Caco-2 (cell line): Measurements from ENCODE around the gene ASB14. TPM values are rescaled to one million over a fixed set of nuclear protein-coding genes. Genes with fewer than 3 reads are reported as not detected.

Experiments used
- BruUV-seq: library from RNA; stranded (reverse); fragments of 400-500 nt; replicated peaks from 2 replicates; lab custom pipeline; 2021; lab: Mats Ljungman, UMichigan
- CTCF ChIA-PET: fragments of 300-600 bp; sonication (Branson Sonifier 250); formaldehyde crosslinking; loops from one replicate; lab custom pipeline; 2022; ENCODE audit warnings: antibody characterized with exemption; lab: Charles Lee
- POLR2A ChIA-PET: fragments of 300-600 bp; sonication (Branson Sonifier 250); formaldehyde crosslinking; loops from one replicate; lab custom pipeline; 2022; ENCODE audit warnings: antibody characterized with exemption; lab: Charles Lee
- DNase-seq, 2 experiments: peaks; one replicate each; pipeline versions ENCODE4 v3.0.0 to v3.0.0-alpha.2; 2020 to 2022
- H3K27me3 ChIP-seq: replicated peaks from 2 replicates; pipeline ENCODE4 v1.6.0; 2011; ENCODE audit warnings: low read length; ENCODE audit not compliant: control insufficient read depth, insufficient read depth
- H3K36me3 ChIP-seq: 2 replicates; pipeline ENCODE4 v1.5.1; 2011; ENCODE audit warnings: low read length; ENCODE audit not compliant: control insufficient read depth, insufficient read depth
- H3K4me1 ChIP-seq: fragments of 250-450 bp; sonication (Bioruptor Pico); 2 replicates; pipeline ENCODE4 v1.5.1; 2020; ENCODE audit warnings: mild to moderate bottlenecking
- H3K4me3 ChIP-seq: 2 replicates; pipeline ENCODE4 v1.5.1; 2011; ENCODE audit warnings: low read depth, mild to moderate bottlenecking, control low read depth, low read length
- H3K9me3 ChIP-seq: fragments of 250-450 bp; sonication (Bioruptor Pico); 2 replicates; pipeline ENCODE4 v1.5.1; 2020; ENCODE audit warnings: mild to moderate bottlenecking, moderate library complexity
- H3K27ac Mint-ChIP-seq: one replicate; pipeline ENCODE4 v1.8.0; 2022; ENCODE audit warnings: mixed read lengths; ENCODE audit not compliant: unreplicated experiment
- H3K27me3 Mint-ChIP-seq: one replicate; pipeline ENCODE4 v1.8.0; 2022; ENCODE audit warnings: mixed read lengths; ENCODE audit not compliant: insufficient read depth, unreplicated experiment
- H3K36me3 Mint-ChIP-seq: one replicate; pipeline ENCODE4 v1.8.0; 2022; ENCODE audit warnings: mild to moderate bottlenecking, mixed read lengths; ENCODE audit not compliant: insufficient read depth, unreplicated experiment
- H3K4me1 Mint-ChIP-seq: one replicate; pipeline ENCODE4 v1.8.0; 2022; ENCODE audit warnings: low read depth, mixed read lengths; ENCODE audit not compliant: unreplicated experiment
- H3K4me3 Mint-ChIP-seq: one replicate; pipeline ENCODE4 v1.8.0; 2022; ENCODE audit warnings: mild to moderate bottlenecking, moderate library complexity, mixed read lengths; ENCODE audit not compliant: unreplicated experiment
- H3K9me3 Mint-ChIP-seq: one replicate; pipeline ENCODE4 v1.8.0; 2022; ENCODE audit warnings: mixed read lengths; ENCODE audit not compliant: unreplicated experiment
- intact Hi-C: fragments of 100-400 bp; cut with micrococcal nuclease; formaldehyde crosslinking; loops from one replicate; pipeline ENCODE4 v1.10.0; 2022; ENCODE audit not compliant: unreplicated experiment
- total RNA-seq: library from RNA; stranded (reverse); gene quantifications from 2 replicates; pipeline ENCODE4 v1.2.3, GENCODE V29; 2022
- TF ChIP-seq, protein P1 (sequence below), 2 experiments: fragments of 200-600 bp in 1 of 2; IDR thresholded peaks; 1 replicate in 1 of 2; 2 replicates in 1 of 2; pipeline versions ENCODE4 v1.5.1 to v1.8.0; 2011 to 2022; ENCODE audit warnings: antibody characterized with exemption in 1 of 2, control low read depth in 1 of 2, inconsistent platforms in 1 of 2, low read depth in 1 of 2, low read length in 1 of 2, mild to moderate bottlenecking in 1 of 2, moderate library complexity in 1 of 2; ENCODE audit not compliant: insufficient read depth in 1 of 2, severe bottlenecking in 1 of 2, unreplicated experiment in 1 of 2

The ASB14 gene
- total RNA-seq, 1 experiment from 2014 or later: not detected

DNA sequence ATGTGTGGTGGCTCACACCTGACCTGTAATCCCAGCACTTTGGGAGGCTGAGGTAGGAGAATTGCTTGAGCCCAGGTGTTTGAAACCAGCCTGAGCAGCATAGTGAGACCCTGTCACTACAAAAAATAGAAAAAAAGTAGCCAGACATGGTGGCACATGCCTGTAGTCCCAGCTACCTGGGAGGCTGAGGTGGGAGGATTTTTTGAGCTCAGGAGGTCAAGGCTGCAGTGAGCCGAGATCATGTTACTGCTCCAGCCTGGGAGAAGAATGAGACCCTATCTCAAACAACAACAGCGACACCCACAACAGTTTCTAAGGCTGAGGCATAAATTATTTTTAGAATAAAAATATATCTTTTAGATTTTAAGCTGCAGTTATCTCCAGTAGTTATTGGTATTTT lies 58.7 kb downstream of the ASB14 start:
- TF ChIP-seq, protein P1, sequence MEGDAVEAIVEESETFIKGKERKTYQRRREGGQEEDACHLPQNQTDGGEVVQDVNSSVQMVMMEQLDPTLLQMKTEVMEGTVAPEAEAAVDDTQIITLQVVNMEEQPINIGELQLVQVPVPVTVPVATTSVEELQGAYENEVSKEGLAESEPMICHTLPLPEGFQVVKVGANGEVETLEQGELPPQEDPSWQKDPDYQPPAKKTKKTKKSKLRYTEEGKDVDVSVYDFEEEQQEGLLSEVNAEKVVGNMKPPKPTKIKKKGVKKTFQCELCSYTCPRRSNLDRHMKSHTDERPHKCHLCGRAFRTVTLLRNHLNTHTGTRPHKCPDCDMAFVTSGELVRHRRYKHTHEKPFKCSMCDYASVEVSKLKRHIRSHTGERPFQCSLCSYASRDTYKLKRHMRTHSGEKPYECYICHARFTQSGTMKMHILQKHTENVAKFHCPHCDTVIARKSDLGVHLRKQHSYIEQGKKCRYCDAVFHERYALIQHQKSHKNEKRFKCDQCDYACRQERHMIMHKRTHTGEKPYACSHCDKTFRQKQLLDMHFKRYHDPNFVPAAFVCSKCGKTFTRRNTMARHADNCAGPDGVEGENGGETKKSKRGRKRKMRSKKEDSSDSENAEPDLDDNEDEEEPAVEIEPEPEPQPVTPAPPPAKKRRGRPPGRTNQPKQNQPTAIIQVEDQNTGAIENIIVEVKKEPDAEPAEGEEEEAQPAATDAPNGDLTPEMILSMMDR (IDR thresholded peaks at IDR 0.05; ENCODE audit: insufficient read depth in 1 of 2, low read depth in 1 of 2, low read length in 1 of 2, severe bottlenecking in 1 of 2, unreplicated experiment in 1 of 2): no peak
- Histone ChIP-seq H3K4me1 (peaks cover 5% of the 10 kb centered on the region; the same call in 1 of the 2 replicates), H3K9me3 (no peaks in the 10 kb centered on the region), H3K27me3 (no peaks in the 10 kb centered on the region), H3K36me3 (no peaks in the 10 kb centered on the region), H3K4me3 (no peak overlapping the region)
- DNase-seq: no peak
- ChIA-PET POLR2A (no interaction called here), CTCF (interaction anchor here (0.7 kb wide), 1 partner anchor 55 kb away, joined by 5 read pairs; no protein-coding TSS in a partner anchor)
- no peaks in the 10 kb centered on the region for H3K4me1 Mint-ChIP-seq
- no peaks in the 10 kb centered on the region for H3K27me3 Mint-ChIP-seq
- no TSS peak for BruUV-seq
- H3K36me3 Mint-ChIP-seq: peaks cover 8% of the 10 kb centered on the region
- intact Hi-C loops: no loop called here
- no peak overlapping the region for H3K27ac Mint-ChIP-seq
- H3K9me3 Mint-ChIP-seq: peaks cover 5% of the 10 kb centered on the region
- no peak overlapping the region for H3K4me3 Mint-ChIP-seq

DNA sequence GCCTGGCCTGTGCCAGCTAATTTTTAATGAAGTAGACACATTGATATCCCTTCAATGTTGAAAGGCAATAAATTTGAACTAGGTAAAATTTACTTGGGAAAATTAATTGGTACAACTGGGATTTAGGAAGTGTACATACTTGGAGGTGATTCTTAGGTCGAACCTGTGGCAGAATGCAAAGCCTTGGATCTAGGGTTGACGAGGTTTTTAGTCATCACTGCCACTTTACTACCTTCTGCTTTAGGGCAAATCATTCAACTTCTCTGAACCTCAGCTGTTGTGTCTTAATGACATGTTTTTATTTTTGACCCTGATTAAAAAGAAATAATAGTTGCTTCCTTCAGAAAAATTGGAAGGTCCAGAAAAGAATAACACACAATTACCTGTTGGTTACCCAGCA lies 62.5 kb downstream of the ASB14 start:
- H3K27ac Mint-ChIP-seq: no peak overlapping the region
- peaks cover 12% of the 10 kb centered on the region for H3K4me1 Mint-ChIP-seq
- no peaks in the 10 kb centered on the region for H3K9me3 Mint-ChIP-seq
- POLR2A ChIA-PET: no interaction called here
- intact Hi-C loops: no loop called here
- Histone ChIP-seq H3K4me1 (peaks cover 13% of the 10 kb centered on the region; the same call in 1 of the 2 replicates), H3K36me3 (no peaks in the 10 kb centered on the region), H3K4me3 (no peak overlapping the region), H3K9me3 (no peaks in the 10 kb centered on the region), H3K27me3 (no peaks in the 10 kb centered on the region)
- TF ChIP-seq, protein P1 (IDR thresholded peaks at IDR 0.05; ENCODE audit: insufficient read depth in 1 of 2, low read depth in 1 of 2, low read length in 1 of 2, severe bottlenecking in 1 of 2, unreplicated experiment in 1 of 2): no peak
- H3K4me3 Mint-ChIP-seq: no peak overlapping the region
- no peaks in the 10 kb centered on the region for H3K27me3 Mint-ChIP-seq
- no TSS peak for BruUV-seq
- CTCF ChIA-PET: no interaction called here
- H3K36me3 Mint-ChIP-seq: no peaks in the 10 kb centered on the region
- DNase-seq: no peak

DNA sequence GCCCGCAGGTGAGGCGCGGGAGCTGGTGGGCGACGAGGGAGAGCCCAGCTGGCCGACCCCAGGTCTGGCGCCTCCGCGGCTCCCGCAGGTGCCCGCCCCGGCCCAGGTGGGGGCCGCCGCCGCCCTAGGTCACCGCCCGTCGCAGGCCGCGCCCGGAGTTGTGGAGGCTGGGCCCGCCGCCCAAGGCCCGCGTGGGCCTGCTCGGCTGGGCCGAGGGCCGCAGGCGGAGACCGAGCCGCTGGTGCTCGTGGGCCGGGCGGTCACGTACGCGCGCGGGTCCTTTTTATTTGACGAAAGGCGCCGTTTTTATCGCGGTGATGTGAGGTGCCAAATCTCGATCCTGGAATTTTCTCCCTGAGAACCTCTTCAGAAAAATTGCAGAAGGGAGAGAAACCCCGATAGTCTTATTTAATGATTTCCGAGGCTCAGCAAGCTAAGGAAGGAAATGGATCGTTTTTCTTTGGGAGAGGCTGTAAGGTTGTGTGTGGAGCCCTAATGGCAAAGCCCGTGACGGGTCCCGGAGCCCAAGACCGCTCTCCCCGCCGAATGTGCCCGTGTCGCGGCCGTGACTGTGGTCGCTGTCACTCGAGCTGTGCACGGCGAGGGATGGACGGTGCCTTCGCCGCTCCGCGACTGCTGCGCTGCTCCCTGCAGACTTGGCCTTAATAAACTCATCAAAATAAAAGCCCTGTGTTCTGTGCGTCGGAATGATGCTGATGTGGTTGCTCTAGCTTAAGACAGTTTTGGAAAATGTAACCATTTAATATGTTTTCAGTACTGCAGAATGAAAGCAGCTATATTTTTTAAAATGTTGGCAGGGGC lies 64.3 kb downstream of the ASB14 start:
- Mint-ChIP-seq H3K27me3 (no peaks in the 10 kb centered on the region), H3K9me3 (no peaks in the 10 kb centered on the region), H3K4me3 (peak overlapping the region; percentile 83), H3K27ac (peak overlapping the region; percentile 16), H3K36me3 (no peaks in the 10 kb centered on the region), H3K4me1 (peaks cover 12% of the 10 kb centered on the region)
- H3K27me3 ChIP-seq: no peaks in the 10 kb centered on the region
- intact Hi-C loops: loop anchor here (1.0 to 10.0 kb wide), 2 partner anchors 58 to 233 kb away; no protein-coding TSS in a partner anchor
- ChIA-PET POLR2A (interaction anchor here (0.9 to 1.6 kb wide), 3 partner anchors 17 to 369 kb away, joined by 3 to 8 read pairs (median 3); partner anchors contain the start of gene ARF4), CTCF (interaction anchor here (0.6 kb wide), 1 partner anchor 17 kb away, joined by 3 read pairs; no protein-coding TSS in a partner anchor)
- BruUV-seq: no TSS peak
- H3K9me3 ChIP-seq: no peaks in the 10 kb centered on the region
- TF ChIP-seq, protein P1 (IDR thresholded peaks at IDR 0.05; ENCODE audit: insufficient read depth in 1 of 2, low read depth in 1 of 2, low read length in 1 of 2, severe bottlenecking in 1 of 2, unreplicated experiment in 1 of 2): no peak
- H3K36me3 ChIP-seq: no peaks in the 10 kb centered on the region
- peaks cover 13% of the 10 kb centered on the region; the same call in 1 of the 2 replicates for H3K4me1 ChIP-seq
- peak overlapping the region; percentile 90 for H3K4me3 ChIP-seq
- peak; percentile 25 to 42 for DNase-seq
